ENCODE results near the gene POU2F2. TPM values are rescaled to one million over a fixed set of nuclear protein-coding genes. Genes with fewer than 3 reads are reported as not detected.
A peak's percentile ranks its signal among the peaks of the same experiment; 100 is the strongest.

The POU2F2 gene
- total and polyA plus RNA-seq, 10 of the 15 experiments (the other 5 are each of a cell fraction or from before 2014, with no cell fraction given): 4.4 to 62.4 (median 37.9) TPM

DNA sequence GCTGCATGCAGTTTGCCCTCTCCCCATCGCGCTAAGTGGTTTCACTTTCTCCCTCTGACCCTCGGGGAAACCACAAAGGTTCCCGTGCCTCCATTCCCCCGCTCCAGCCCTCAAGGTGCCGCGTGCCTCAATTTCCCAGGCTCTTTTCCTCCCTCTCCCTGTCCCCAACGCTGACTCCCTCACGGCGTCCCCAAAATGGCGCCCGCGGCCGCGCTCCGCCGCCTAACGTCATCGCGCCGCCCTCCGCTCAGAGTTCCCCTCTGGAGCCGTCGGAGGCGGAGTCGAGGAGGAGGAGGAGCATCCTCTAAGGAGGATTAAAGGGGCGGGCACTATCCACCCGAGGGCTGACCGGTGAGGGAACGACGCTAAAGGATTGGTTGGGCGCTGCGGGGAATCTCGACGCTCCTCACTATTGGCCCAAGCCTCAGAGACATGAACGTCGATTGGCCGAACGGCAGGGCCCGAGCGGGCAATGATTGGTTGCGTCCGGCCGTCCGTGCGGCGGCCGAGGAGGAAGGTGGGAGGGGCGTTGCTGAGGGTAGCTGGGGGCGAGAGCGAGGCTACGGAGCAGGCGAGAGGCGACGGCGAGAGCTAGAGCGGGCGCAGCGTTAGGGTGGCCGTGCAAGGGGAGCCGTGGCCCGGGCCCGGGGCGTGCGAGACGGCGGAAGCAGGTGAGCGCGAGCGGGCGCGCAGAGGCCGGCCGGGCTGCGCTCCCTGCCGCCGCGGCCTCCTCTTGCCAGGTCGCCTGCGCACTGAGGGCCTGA is 56.4 kb downstream of the POU2F2 start, which contains the start of gene ZNF574 (continued):
- TF ChIP-seq, protein P1, sequence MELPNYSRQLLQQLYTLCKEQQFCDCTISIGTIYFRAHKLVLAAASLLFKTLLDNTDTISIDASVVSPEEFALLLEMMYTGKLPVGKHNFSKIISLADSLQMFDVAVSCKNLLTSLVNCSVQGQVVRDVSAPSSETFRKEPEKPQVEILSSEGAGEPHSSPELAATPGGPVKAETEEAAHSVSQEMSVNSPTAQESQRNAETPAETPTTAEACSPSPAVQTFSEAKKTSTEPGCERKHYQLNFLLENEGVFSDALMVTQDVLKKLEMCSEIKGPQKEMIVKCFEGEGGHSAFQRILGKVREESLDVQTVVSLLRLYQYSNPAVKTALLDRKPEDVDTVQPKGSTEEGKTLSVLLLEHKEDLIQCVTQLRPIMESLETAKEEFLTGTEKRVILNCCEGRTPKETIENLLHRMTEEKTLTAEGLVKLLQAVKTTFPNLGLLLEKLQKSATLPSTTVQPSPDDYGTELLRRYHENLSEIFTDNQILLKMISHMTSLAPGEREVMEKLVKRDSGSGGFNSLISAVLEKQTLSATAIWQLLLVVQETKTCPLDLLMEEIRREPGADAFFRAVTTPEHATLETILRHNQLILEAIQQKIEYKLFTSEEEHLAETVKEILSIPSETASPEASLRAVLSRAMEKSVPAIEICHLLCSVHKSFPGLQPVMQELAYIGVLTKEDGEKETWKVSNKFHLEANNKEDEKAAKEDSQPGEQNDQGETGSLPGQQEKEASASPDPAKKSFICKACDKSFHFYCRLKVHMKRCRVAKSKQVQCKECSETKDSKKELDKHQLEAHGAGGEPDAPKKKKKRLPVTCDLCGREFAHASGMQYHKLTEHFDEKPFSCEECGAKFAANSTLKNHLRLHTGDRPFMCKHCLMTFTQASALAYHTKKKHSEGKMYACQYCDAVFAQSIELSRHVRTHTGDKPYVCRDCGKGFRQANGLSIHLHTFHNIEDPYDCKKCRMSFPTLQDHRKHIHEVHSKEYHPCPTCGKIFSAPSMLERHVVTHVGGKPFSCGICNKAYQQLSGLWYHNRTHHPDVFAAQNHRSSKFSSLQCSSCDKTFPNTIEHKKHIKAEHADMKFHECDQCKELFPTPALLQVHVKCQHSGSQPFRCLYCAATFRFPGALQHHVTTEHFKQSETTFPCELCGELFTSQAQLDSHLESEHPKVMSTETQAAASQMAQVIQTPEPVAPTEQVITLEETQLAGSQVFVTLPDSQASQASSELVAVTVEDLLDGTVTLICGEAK (IDR thresholded peaks at IDR 0.05; ENCODE audit: borderline replicate concordance): no peak
- TF ChIP-seq PAX5 (IDR thresholded peaks at IDR 0.05; ENCODE audit: borderline replicate concordance, low read depth, low read length): no peak; the same call in 1 of the 2 replicates
- peak; percentile 95 for TF ChIP-seq FOS (IDR thresholded peaks at IDR 0.05; ENCODE audit: borderline replicate concordance, extremely low read depth, insufficient read length)
- TF ChIP-seq, protein P2, sequence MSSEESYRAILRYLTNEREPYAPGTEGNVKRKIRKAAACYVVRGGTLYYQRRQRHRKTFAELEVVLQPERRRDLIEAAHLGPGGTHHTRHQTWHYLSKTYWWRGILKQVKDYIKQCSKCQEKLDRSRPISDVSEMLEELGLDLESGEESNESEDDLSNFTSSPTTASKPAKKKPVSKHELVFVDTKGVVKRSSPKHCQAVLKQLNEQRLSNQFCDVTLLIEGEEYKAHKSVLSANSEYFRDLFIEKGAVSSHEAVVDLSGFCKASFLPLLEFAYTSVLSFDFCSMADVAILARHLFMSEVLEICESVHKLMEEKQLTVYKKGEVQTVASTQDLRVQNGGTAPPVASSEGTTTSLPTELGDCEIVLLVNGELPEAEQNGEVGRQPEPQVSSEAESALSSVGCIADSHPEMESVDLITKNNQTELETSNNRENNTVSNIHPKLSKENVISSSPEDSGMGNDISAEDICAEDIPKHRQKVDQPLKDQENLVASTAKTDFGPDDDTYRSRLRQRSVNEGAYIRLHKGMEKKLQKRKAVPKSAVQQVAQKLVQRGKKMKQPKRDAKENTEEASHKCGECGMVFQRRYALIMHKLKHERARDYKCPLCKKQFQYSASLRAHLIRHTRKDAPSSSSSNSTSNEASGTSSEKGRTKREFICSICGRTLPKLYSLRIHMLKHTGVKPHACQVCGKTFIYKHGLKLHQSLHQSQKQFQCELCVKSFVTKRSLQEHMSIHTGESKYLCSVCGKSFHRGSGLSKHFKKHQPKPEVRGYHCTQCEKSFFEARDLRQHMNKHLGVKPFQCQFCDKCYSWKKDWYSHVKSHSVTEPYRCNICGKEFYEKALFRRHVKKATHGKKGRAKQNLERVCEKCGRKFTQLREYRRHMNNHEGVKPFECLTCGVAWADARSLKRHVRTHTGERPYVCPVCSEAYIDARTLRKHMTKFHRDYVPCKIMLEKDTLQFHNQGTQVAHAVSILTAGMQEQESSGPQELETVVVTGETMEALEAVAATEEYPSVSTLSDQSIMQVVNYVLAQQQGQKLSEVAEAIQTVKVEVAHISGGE (CRISPR knock-in tag; IDR thresholded peaks at IDR 0.05): no peak
- TF ChIP-seq, protein P3, sequence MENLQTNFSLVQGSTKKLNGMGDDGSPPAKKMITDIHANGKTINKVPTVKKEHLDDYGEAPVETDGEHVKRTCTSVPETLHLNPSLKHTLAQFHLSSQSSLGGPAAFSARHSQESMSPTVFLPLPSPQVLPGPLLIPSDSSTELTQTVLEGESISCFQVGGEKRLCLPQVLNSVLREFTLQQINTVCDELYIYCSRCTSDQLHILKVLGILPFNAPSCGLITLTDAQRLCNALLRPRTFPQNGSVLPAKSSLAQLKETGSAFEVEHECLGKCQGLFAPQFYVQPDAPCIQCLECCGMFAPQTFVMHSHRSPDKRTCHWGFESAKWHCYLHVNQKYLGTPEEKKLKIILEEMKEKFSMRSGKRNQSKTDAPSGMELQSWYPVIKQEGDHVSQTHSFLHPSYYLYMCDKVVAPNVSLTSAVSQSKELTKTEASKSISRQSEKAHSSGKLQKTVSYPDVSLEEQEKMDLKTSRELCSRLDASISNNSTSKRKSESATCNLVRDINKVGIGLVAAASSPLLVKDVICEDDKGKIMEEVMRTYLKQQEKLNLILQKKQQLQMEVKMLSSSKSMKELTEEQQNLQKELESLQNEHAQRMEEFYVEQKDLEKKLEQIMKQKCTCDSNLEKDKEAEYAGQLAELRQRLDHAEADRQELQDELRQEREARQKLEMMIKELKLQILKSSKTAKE (IDR thresholded peaks at IDR 0.05; ENCODE audit: low read depth, poor library complexity, severe bottlenecking): no peak
- TF ChIP-seq STAT1 (conservative IDR thresholded peaks at IDR 0.05): no peak
- TF ChIP-seq IKZF1 (conservative IDR thresholded peaks at IDR 0.05): peak; percentile 61
- TF ChIP-seq, protein P4, sequence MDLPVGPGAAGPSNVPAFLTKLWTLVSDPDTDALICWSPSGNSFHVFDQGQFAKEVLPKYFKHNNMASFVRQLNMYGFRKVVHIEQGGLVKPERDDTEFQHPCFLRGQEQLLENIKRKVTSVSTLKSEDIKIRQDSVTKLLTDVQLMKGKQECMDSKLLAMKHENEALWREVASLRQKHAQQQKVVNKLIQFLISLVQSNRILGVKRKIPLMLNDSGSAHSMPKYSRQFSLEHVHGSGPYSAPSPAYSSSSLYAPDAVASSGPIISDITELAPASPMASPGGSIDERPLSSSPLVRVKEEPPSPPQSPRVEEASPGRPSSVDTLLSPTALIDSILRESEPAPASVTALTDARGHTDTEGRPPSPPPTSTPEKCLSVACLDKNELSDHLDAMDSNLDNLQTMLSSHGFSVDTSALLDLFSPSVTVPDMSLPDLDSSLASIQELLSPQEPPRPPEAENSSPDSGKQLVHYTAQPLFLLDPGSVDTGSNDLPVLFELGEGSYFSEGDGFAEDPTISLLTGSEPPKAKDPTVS (IDR thresholded peaks at IDR 0.05; ENCODE audit: low read depth, low read length): no peak
- peak; percentile 92 for TF ChIP-seq NFYB (IDR thresholded peaks at IDR 0.05; ENCODE audit: insufficient read depth, low read depth, low read length)
- TF ChIP-seq MYB (IDR thresholded peaks at IDR 0.05; ENCODE audit: borderline replicate concordance, low read depth, low read length): no peak
- no peak for TF ChIP-seq NRF1 (conservative IDR thresholded peaks at IDR 0.05; ENCODE audit: low read depth, low read length)
- TF ChIP-seq, protein P5, sequence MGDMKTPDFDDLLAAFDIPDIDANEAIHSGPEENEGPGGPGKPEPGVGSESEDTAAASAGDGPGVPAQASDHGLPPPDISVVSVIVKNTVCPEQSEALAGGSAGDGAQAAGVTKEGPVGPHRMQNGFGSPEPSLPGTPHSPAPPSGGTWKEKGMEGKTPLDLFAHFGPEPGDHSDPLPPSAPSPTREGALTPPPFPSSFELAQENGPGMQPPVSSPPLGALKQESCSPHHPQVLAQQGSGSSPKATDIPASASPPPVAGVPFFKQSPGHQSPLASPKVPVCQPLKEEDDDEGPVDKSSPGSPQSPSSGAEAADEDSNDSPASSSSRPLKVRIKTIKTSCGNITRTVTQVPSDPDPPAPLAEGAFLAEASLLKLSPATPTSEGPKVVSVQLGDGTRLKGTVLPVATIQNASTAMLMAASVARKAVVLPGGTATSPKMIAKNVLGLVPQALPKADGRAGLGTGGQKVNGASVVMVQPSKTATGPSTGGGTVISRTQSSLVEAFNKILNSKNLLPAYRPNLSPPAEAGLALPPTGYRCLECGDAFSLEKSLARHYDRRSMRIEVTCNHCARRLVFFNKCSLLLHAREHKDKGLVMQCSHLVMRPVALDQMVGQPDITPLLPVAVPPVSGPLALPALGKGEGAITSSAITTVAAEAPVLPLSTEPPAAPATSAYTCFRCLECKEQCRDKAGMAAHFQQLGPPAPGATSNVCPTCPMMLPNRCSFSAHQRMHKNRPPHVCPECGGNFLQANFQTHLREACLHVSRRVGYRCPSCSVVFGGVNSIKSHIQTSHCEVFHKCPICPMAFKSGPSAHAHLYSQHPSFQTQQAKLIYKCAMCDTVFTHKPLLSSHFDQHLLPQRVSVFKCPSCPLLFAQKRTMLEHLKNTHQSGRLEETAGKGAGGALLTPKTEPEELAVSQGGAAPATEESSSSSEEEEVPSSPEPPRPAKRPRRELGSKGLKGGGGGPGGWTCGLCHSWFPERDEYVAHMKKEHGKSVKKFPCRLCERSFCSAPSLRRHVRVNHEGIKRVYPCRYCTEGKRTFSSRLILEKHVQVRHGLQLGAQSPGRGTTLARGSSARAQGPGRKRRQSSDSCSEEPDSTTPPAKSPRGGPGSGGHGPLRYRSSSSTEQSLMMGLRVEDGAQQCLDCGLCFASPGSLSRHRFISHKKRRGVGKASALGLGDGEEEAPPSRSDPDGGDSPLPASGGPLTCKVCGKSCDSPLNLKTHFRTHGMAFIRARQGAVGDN (IDR thresholded peaks at IDR 0.05): peak; percentile 47

Measured in GM12878 (cell line).